Neural progenitor cell (in vitro differentiated cells): ENCODE results near the gene STMN3.

Experiments used
- EZH2 ChIP-seq: fragments of 200-600 bp; sonication (generic); IDR thresholded peaks from 2 replicates; pipeline ENCODE4 v1.6.1; 2017; ENCODE audit warnings: antibody characterized with exemption, mild to moderate bottlenecking, moderate library complexity
- EZH2phosphoT487 ChIP-seq: fragments of 200-600 bp; sonication (generic); IDR thresholded peaks from 2 replicates; pipeline ENCODE4 v1.6.1; 2017; ENCODE audit warnings: antibody characterized with exemption
- TF ChIP-seq, protein P1 (sequence below): fragments of 200-600 bp; sonication (generic); IDR thresholded peaks from 2 replicates; pipeline ENCODE4 v1.5.1; 2017; ENCODE audit warnings: antibody characterized with exemption, mild to moderate bottlenecking

DNA sequence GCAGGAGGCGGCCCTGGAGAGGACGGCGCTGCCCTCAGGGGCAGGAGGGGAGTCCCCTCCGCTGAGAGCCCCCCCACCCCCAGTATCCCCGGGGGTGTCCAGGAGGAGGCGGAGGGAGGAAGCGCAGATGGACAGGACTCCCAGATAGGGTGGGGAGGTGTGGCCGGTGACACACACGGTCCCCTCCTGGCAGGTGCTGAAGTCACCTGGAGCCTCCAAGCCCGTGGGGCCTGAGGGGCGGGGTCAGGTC lies 1.4 kb downstream of the STMN3 start:
- no peak for TF ChIP-seq EZH2
- peak; percentile 64 for TF ChIP-seq EZH2phosphoT487
- TF ChIP-seq, protein P1, sequence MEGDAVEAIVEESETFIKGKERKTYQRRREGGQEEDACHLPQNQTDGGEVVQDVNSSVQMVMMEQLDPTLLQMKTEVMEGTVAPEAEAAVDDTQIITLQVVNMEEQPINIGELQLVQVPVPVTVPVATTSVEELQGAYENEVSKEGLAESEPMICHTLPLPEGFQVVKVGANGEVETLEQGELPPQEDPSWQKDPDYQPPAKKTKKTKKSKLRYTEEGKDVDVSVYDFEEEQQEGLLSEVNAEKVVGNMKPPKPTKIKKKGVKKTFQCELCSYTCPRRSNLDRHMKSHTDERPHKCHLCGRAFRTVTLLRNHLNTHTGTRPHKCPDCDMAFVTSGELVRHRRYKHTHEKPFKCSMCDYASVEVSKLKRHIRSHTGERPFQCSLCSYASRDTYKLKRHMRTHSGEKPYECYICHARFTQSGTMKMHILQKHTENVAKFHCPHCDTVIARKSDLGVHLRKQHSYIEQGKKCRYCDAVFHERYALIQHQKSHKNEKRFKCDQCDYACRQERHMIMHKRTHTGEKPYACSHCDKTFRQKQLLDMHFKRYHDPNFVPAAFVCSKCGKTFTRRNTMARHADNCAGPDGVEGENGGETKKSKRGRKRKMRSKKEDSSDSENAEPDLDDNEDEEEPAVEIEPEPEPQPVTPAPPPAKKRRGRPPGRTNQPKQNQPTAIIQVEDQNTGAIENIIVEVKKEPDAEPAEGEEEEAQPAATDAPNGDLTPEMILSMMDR: no peak
